CD8-positive, alpha-beta memory T cell (primary cell): ENCODE data around the gene SERPINA9. TPM values are rescaled to one million over a fixed set of nuclear protein-coding genes. Genes with fewer than 3 reads are reported as not detected.

ENCODE experiments used
- CTCF ChIA-PET: fragments of 350-600 bp; sonication (Branson Sonifier 250); formaldehyde crosslinking; loops from one replicate; lab custom pipeline; 2021; ENCODE audit warnings: antibody characterized with exemption; lab: Charles Lee
- POLR2A ChIA-PET: fragments of 350-600 bp; sonication (Branson Sonifier 250); formaldehyde crosslinking; loops from one replicate; lab custom pipeline; 2021; ENCODE audit warnings: antibody characterized with exemption; lab: Charles Lee
- DNase-seq, 5 donors: peaks; one replicate each; pipeline versions ENCODE4 v3.0.0 to v3.0.0-alpha.2; 2020 to 2022; ENCODE audit warnings: mixed read lengths in 1 of 5
- H3K27ac ChIP-seq: one replicate; pipeline ENCODE4 v1.7.0; 2013; ENCODE audit warnings: low read depth, mild to moderate bottlenecking, low read length, moderate library complexity
- H3K27me3 ChIP-seq: 2 replicates; pipeline ENCODE4 v1.7.0; 2013; ENCODE audit warnings: low read length, mild to moderate bottlenecking; ENCODE audit not compliant: insufficient read depth, poor library complexity, severe bottlenecking
- H3K36me3 ChIP-seq: 2 replicates; pipeline ENCODE4 v1.7.0; 2013; ENCODE audit warnings: mild to moderate bottlenecking, low read length, moderate library complexity; ENCODE audit not compliant: insufficient read depth
- H3K4me1 ChIP-seq: 2 replicates; pipeline ENCODE4 v1.7.0; 2013; ENCODE audit warnings: mild to moderate bottlenecking, low read length, moderate library complexity; ENCODE audit not compliant: insufficient read depth
- H3K4me3 ChIP-seq: 2 replicates; pipeline ENCODE4 v1.7.0; 2013; ENCODE audit warnings: mild to moderate bottlenecking, low read length
- H3K9me3 ChIP-seq: 2 replicates; pipeline ENCODE4 v1.7.0; 2013; ENCODE audit warnings: mild to moderate bottlenecking, low read length
- H3K27ac Mint-ChIP-seq, 8 donors: one replicate each; pipeline ENCODE4 v1.8.0; 2020 to 2021; ENCODE audit warnings: mixed read lengths in 8 of 8, mild to moderate bottlenecking in 6 of 8, inconsistent platforms in 3 of 8, moderate library complexity in 3 of 8
- H3K27me3 Mint-ChIP-seq, 2 donors: one replicate each; pipeline ENCODE4 v1.8.0; 2020 to 2021; ENCODE audit warnings: mixed read lengths in 2 of 2, mild to moderate bottlenecking in 1 of 2, moderate library complexity in 1 of 2
- H3K36me3 Mint-ChIP-seq, 3 donors: one replicate each; pipeline ENCODE4 v1.8.0; 2020 to 2021; ENCODE audit warnings: mixed read lengths in 3 of 3, inconsistent platforms in 1 of 3, mild to moderate bottlenecking in 1 of 3
- H3K4me1 Mint-ChIP-seq, 3 donors: one replicate each; pipeline ENCODE4 v1.8.0; 2020 to 2021; ENCODE audit warnings: mixed read lengths in 3 of 3, inconsistent platforms in 1 of 3, mild to moderate bottlenecking in 1 of 3
- H3K4me3 Mint-ChIP-seq, 7 donors: one replicate each; pipeline ENCODE4 v1.8.0; 2020 to 2021; ENCODE audit warnings: mixed read lengths in 7 of 7, mild to moderate bottlenecking in 6 of 7, moderate library complexity in 4 of 7, inconsistent platforms in 2 of 7
- H3K9me3 Mint-ChIP-seq, 5 donors: one replicate each; pipeline ENCODE4 v1.8.0; 2020 to 2022; ENCODE audit warnings: mixed read lengths in 5 of 5, mild to moderate bottlenecking in 3 of 5, moderate library complexity in 2 of 5, inconsistent platforms in 1 of 5
- polyA plus RNA-seq: library from polyadenylated mRNA; unstranded; fragments of 300-500 nt; fragmentation: Illumina TruSeq; gene quantifications from one replicate; pipeline ENCODE4 v1.2.3, GENCODE V29; 2021
- total RNA-seq, 2 experiments: library from RNA; stranded (reverse); gene quantifications; one replicate each; pipeline ENCODE4 v1.2.3, GENCODE V29; 2021

SERPINA9 gene
- total and polyA plus RNA-seq, 3 experiments from 2014 or later = not detected

- Histone ChIP-seq H3K27ac (no peak overlapping the region), H3K36me3 (no peaks in the 10 kb centered on the region), H3K4me1 (no peaks in the 10 kb centered on the region), H3K4me3 (no peak overlapping the region), H3K27me3 (no peaks in the 10 kb centered on the region), H3K9me3 (peaks cover 3% of the 10 kb centered on the region)
- no peaks in the 10 kb centered on the region for H3K4me1 Mint-ChIP-seq
- H3K27me3 Mint-ChIP-seq = peaks cover 5 to 16% of the 10 kb centered on the region in 2 donors
- H3K27ac Mint-ChIP-seq = no peak overlapping the region
- CTCF ChIA-PET = interaction anchor here (0.9 kb wide), 1 partner anchor 12 kb away, joined by 3 read pairs; no protein-coding TSS in a partner anchor
- H3K4me3 Mint-ChIP-seq = no peak overlapping the region
- DNase-seq = no peak
- POLR2A ChIA-PET = no interaction called here
- H3K9me3 Mint-ChIP-seq = peaks cover 11 to 17% (median 12%) of the 10 kb centered on the region in 5 donors
- no peaks in the 10 kb centered on the region for H3K36me3 Mint-ChIP-seq
Observed at GRCh38 chr14:94473666-94474410, 2.2 kb downstream of the SERPINA9 start.

DNA sequence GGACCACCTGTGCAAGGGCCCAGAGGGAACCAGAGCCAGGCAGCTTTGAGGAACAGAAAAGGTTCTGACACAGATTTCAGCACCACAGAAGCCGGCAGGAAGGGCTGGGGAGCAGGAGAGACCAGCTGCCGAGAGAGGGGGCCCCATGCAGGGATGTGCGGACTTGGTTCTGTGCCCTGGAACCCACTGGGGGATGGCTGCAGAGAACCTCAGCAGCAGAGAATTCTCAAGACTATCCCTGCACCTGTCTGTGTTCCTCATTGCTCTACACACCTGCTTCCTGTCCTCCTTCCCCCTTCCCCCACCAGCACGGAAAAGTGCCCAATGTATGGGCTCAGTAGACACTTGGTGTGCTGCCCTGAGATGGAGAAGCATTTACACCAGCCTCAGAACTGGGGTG lies 3.2 kb downstream of the SERPINA9 start:
- H3K27ac ChIP-seq = no peak overlapping the region
- ChIA-PET CTCF (no interaction called here), POLR2A (no interaction called here)
- Mint-ChIP-seq H3K4me1 (no peaks in the 10 kb centered on the region), H3K4me3 (no peak overlapping the region), H3K27me3 (peaks cover 3 to 18% of the 10 kb centered on the region in 2 donors), H3K36me3 (no peaks in the 10 kb centered on the region), H3K27ac (no peak overlapping the region), H3K9me3 (peaks cover under 1 to 7% (median 6%) of the 10 kb centered on the region in 5 donors)
- no peaks in the 10 kb centered on the region for H3K4me1 ChIP-seq
- no peaks in the 10 kb centered on the region for H3K9me3 ChIP-seq
- H3K4me3 ChIP-seq = no peak overlapping the region
- no peak for DNase-seq
- H3K27me3 ChIP-seq = no peaks in the 10 kb centered on the region
- no peaks in the 10 kb centered on the region for H3K36me3 ChIP-seq

DNA sequence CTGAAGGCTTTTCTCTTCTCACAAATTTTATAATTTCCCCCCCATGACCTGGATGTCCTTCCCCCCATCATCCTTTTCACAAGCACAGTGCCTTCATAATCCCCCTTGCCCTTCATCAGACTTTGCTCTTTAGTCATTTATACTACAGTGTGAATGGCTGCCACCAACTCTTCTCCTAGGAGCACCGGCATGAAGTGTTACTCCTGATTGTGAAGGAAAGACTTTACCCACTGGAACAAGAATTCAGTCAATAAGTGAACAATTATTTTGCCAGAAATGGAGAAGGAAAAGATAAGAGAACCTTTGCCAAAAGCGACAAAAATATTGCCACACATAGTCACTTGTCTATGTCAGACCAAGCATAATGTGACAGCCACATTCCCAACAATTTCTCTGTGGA lies 5.0 kb downstream of the SERPINA9 start:
- Histone ChIP-seq H3K4me1 (no peaks in the 10 kb centered on the region), H3K27me3 (no peaks in the 10 kb centered on the region), H3K36me3 (no peaks in the 10 kb centered on the region), H3K4me3 (no peak overlapping the region), H3K27ac (no peak overlapping the region), H3K9me3 (no peaks in the 10 kb centered on the region)
- H3K27me3 Mint-ChIP-seq = peaks cover 3 to 22% of the 10 kb centered on the region in 2 donors
- no peaks in the 10 kb centered on the region for H3K36me3 Mint-ChIP-seq
- H3K4me3 Mint-ChIP-seq = no peak overlapping the region
- no peak overlapping the region for H3K27ac Mint-ChIP-seq
- ChIA-PET CTCF (no interaction called here), POLR2A (no interaction called here)
- H3K9me3 Mint-ChIP-seq = peaks cover 0 to 6% (median 5%) of the 10 kb centered on the region in 5 donors
- H3K4me1 Mint-ChIP-seq = no peaks in the 10 kb centered on the region
- DNase-seq = no peak

- H3K9me3 ChIP-seq = no peaks in the 10 kb centered on the region
- H3K36me3 ChIP-seq = no peaks in the 10 kb centered on the region
- Mint-ChIP-seq H3K4me3 (no peak overlapping the region), H3K27ac (no peak overlapping the region), H3K4me1 (no peaks in the 10 kb centered on the region), H3K9me3 (peaks cover 0 to 10% (median 6%) of the 10 kb centered on the region in 5 donors), H3K27me3 (peaks cover 3 to 22% of the 10 kb centered on the region in 2 donors), H3K36me3 (no peaks in the 10 kb centered on the region)
- no peak for DNase-seq
- H3K4me1 ChIP-seq = no peaks in the 10 kb centered on the region
- H3K27ac ChIP-seq = no peak overlapping the region
- H3K4me3 ChIP-seq = no peak overlapping the region
- H3K27me3 ChIP-seq = no peaks in the 10 kb centered on the region
- ChIA-PET POLR2A (no interaction called here), CTCF (no interaction called here)
Observed at GRCh38 chr14:94470311-94470710, 5.7 kb downstream of the SERPINA9 start.

DNA sequence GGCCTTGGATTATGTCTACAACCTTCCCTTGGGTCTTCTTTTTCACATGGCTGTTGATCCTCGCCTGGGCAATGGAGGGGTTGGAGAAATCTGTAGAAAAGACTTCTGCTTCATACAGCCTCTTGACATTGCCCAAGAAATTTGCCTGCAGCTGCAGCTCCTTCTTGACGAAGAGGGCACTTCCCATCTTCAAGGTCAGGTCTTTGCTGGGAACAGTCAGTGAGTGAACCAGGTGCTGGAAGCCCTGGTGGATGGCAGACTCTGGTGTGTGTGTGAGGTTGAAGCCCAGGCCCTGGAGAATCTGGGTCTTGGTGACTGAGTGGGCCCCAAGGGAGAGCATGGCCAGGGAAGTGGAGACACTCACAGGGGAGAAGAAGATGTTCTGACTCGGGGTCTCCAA lies 6.7 kb downstream of the SERPINA9 start:
- Histone ChIP-seq H3K4me1 (no peaks in the 10 kb centered on the region), H3K4me3 (no peak overlapping the region), H3K36me3 (no peaks in the 10 kb centered on the region), H3K9me3 (no peaks in the 10 kb centered on the region), H3K27ac (no peak overlapping the region), H3K27me3 (no peaks in the 10 kb centered on the region)
- Mint-ChIP-seq H3K9me3 (peaks cover 0 to 10% (median 7%) of the 10 kb centered on the region in 5 donors), H3K4me1 (no peaks in the 10 kb centered on the region), H3K36me3 (no peaks in the 10 kb centered on the region), H3K4me3 (no peak overlapping the region), H3K27me3 (peaks cover 3 to 22% of the 10 kb centered on the region in 2 donors), H3K27ac (no peak overlapping the region)
- DNase-seq = no peak
- ChIA-PET POLR2A (no interaction called here), CTCF (no interaction called here)

DNA sequence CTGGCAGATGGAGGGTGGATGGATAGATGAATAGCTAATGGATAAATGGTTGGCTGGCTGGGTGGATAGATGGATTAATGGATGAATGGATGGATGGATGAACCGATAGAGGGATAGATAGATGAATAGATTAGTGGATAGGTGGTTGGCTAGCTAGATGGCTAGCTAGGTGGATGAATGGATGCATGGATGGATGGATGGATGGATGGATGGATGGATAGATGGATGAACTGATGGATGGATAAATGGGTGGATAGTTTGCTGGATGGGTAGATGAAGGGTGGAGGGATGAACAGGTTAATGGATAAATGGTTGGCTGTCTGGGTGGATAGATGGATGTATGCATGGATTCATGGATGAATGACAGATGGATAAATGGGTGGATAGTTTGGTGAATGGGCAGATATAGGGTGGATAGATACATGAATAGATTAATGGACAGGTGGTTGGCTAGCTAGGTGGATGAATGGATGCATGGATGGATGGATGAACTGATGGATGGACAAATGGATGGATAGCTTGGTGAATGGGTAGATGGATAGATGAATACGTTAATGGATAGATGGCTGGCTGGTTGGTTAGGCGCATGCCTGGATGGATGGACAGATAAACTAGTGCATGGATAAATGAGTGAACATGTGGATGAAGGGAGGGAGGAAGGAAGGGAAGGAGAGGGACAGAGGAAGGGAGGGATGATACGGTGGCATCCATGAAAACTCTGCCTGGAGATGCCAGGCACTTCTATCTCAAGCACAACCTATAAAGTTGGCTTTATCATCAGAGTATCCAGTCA lies 8.1 kb downstream of the SERPINA9 start:
- Mint-ChIP-seq H3K36me3 (no peaks in the 10 kb centered on the region), H3K4me3 (no peak overlapping the region), H3K27ac (no peak overlapping the region), H3K9me3 (peaks cover 0 to 10% (median 7%) of the 10 kb centered on the region in 5 donors), H3K27me3 (peaks cover 5 to 25% of the 10 kb centered on the region in 2 donors), H3K4me1 (no peaks in the 10 kb centered on the region)
- DNase-seq = no peak
- Histone ChIP-seq H3K27ac (no peak overlapping the region), H3K9me3 (no peaks in the 10 kb centered on the region), H3K27me3 (no peaks in the 10 kb centered on the region), H3K4me3 (no peak overlapping the region), H3K4me1 (no peaks in the 10 kb centered on the region), H3K36me3 (no peaks in the 10 kb centered on the region)
- POLR2A ChIA-PET = no interaction called here
- CTCF ChIA-PET = no interaction called here

- Mint-ChIP-seq H3K4me3 (no peak overlapping the region), H3K4me1 (peaks cover 0 to 2% (median 0%) of the 10 kb centered on the region in 3 donors), H3K9me3 (peaks cover 0 to 10% (median 6%) of the 10 kb centered on the region in 5 donors), H3K36me3 (no peaks in the 10 kb centered on the region), H3K27ac (no peak overlapping the region), H3K27me3 (peaks cover 5 to 14% of the 10 kb centered on the region in 2 donors)
- no peaks in the 10 kb centered on the region for H3K27me3 ChIP-seq
- POLR2A ChIA-PET = no interaction called here
- H3K4me3 ChIP-seq = no peak overlapping the region
- CTCF ChIA-PET = no interaction called here
- no peaks in the 10 kb centered on the region for H3K9me3 ChIP-seq
- H3K27ac ChIP-seq = no peak overlapping the region
- DNase-seq = no peak
- H3K36me3 ChIP-seq = no peaks in the 10 kb centered on the region
- H3K4me1 ChIP-seq = no peaks in the 10 kb centered on the region
Observed at GRCh38 chr14:94466706-94467370, 9.2 kb downstream of the SERPINA9 start.

DNA sequence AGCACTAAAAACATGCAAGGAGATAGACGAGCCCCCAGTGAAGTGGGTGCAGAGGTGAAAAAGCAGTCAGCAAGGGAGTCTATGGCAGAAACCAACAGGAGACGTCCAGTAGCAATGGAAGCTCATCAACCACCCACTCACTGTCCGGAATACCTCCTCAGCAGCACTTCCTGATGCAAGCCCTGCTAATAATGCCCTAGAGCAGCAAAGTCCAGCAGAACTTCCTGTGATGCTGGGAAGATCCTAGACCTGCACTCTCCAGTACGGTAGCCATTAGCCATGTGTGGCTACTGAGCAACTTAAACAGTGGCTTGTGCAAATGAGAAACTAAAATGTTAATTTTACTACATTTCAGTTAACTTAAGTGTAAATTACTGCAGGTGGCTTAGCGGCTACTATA lies 11.0 kb downstream of the SERPINA9 start:
- H3K36me3 Mint-ChIP-seq = no peaks in the 10 kb centered on the region
- H3K9me3 Mint-ChIP-seq = peaks cover 0 to 10% (median 9%) of the 10 kb centered on the region in 5 donors
- Histone ChIP-seq H3K36me3 (no peaks in the 10 kb centered on the region), H3K27me3 (no peaks in the 10 kb centered on the region), H3K9me3 (no peaks in the 10 kb centered on the region), H3K27ac (no peak overlapping the region), H3K4me1 (no peaks in the 10 kb centered on the region), H3K4me3 (no peak overlapping the region)
- H3K27me3 Mint-ChIP-seq = peaks cover 4 to 17% of the 10 kb centered on the region in 2 donors
- H3K4me3 Mint-ChIP-seq = no peak overlapping the region
- no peak for DNase-seq
- peaks cover 0 to 2% (median 0%) of the 10 kb centered on the region in 3 donors for H3K4me1 Mint-ChIP-seq
- CTCF ChIA-PET = no interaction called here
- POLR2A ChIA-PET = no interaction called here
- H3K27ac Mint-ChIP-seq = no peak overlapping the region
